ENCODE results near the gene MAN2B1.
A peak's percentile ranks its signal among the peaks of the same experiment; 100 is the strongest.
"Not testable (repeated sequence)": the region's sequence is repeated elsewhere in the genome, so short reads cannot be mapped to it uniquely, and the experiment has no call there.

The MAN2B1 gene

DNA sequence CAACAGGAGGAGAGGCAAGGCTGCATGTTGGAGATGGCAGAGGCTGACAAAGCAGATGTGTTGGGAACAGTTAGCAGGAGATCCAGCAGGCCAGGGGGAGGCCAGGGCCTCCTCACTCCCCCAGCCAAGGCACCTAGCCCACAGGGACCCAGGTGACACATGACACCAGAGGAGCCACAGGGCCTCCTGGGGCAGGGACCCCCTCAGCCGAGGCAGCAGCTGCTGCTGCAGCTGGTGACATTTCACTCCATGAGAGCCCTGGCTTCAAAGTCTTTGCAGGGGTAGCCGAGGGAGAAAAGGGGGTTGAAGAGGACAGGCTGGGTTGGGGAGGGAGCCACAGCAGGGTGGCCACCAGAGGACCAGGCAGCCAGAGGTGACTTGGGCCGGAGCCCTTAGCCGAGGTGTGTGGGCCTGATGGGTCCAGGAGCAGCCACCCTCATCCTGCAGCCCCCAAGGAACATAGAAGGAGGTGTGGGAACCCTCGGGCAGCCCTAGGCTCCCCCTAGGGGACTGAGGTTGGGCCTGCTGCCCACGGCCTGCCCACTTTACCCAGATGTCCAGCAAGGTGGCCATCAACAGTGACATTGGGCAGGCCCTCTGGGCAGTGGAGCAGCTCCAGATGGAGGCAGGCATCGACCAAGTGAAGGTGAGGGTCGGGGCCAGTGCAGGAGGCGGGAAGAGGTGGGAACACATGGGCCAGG, 21.1 kb upstream of the MAN2B1 start, which contains the start of gene GNG14:
TSS of gene GNG14 (plus strand) at position 503 of the 701 bp plus-strand sequence. CDS start at position 554, 51 bp downstream.
- DNase-seq = peak; percentile 90

DNA sequence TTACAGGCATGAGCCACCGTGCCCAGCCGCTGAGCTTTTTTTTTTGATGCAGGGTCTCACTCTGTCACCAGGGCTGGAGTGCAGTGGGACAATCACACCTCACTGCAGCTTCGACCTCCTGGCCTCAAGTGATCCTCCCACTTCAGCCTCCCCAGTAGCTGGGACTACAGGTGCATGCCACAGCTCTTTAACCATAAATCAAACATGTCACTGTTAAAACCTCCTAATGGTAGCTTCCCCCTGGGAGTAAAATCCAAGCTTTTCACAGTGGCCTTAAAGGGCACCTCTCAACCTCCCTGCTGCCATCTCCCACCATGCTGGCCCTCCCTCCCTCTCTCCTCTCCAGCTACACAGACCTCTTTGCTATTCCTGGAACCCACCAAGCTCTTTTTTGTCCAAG, 19.3 kb upstream of the MAN2B1 start:
- no peak for DNase-seq

DNA sequence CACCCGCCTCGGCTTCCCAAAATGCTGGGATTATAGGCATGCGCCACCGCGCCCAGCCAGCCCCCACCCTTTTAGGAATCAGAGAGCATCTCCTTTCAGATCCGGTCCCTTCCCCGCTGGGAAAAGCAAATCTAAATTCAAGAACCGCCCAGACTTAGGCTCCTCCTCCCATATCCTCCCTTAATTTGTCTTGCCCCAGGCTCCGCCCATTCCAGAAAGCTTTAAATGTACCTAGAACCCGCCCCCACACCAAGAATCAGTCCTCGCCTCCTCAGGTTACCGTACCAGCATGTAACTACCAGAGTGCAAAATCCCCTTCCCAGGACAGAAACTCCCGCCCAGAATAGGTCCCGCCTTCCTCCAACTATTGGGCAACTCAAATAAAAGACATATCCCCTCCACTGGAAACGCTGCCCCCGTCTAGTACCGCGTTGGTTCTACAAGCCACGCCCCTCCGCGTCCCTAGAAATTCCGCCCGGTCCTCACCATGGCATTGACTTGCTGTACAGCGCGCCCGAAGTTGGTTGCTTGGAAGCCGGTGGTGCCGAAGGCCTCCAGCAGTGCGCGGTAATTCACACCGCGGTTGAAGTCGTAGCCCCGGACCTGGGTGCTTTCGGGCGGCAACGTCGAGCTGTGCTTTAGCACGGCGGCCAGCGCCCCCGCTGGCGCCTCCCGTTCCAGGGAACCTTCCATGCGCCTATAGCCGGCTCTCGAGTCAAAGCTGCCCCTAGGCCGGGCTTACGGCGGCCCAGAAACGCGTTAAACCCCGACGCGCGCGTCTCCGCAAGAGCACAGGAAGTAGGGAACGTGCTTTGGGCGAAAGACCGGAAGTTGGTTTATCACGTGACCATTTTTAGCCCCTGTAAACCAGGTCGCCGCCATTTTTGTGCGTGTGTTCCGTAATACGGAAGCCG, 14.8 kb upstream of the MAN2B1 start, which contains the start of gene DHPS:
TSS of gene DHPS (minus strand) at position 807 of the 914 bp plus-strand sequence. CDS start at position 693, 114 bp downstream.
- peak; percentile 100 for DNase-seq

DNA sequence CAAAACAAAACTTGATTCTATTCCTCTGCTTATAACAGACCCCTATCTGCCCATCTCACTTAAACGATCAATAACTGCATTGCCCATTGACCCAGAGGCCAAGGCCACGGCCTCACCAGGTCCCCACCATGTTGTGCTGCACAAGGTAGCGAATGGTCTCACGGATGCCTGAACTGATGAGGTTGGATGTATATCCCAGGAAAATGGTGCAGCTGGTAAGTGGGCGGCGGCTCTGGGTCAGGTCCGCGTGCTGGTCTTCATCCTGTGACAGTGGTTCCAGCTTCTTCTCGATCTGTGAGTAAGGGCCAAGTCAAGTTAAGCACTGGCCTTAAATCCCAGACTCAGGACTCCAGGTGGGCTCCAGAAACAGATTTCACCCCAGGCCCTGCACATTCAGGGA, 13.5 kb upstream of the MAN2B1 start:
- no peak for DNase-seq

DNA sequence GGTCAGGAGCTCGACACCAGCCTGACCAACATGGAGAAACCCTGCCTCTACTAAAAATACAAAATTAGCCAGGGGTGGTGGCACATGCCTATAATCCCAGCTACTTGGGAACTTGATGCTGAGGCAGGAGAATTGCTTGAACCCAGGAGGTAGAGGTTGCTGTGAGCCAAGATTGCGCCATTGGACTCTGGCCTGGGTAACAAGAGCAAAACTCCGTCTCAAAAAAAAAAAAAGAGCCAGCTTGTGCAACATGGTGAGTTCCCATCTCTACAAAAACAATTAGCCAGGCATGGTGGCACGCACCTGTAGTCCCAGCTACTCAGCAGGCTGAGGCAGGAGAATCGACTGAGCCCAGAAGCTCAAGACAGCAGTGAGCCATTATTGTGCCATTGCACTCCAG, 11.5 kb upstream of the MAN2B1 start:
- DNase-seq = not testable (repeated sequence)

DNA sequence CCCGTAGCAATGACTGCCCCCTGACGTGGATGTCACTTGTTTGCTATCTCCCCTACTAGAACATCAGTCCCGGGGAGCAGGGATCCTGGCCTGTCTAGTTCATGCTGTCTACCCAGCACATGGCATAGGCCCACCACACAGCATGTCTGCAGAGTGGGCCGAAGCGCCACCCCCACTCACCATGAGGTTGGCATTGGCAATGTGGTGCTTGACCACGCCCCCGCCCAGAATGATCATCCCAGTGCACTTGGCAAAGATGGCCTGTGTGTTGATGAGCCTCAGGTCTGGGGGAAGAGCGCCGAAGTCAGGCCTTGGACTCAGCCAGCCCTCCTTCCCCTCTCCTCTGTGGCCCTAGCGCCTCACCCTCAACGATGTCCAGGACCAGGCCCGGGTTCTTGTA, 10.4 kb upstream of the MAN2B1 start:
- DNase-seq = no peak

DNA sequence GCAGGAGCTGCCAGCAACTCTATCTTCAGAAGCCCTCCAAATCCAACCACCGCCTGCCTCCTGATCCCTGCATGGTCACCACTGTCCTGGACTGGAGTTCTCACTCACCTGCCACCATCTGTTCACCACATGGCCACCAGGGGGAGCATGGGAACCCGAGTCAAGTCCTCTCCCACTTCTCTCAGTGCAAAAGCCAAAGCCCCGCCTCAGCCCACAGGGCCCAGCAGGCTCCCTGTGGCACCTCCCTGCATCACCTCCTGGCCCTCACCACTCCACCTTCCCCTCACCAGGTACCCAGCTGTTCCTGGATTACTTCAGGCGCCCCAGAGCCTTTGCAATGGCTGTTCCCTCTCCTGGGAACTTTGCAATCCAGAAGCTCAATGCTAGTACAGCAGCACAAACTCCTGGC, 9.8 kb upstream of the MAN2B1 start:
- peak; percentile 62 for DNase-seq

DNA sequence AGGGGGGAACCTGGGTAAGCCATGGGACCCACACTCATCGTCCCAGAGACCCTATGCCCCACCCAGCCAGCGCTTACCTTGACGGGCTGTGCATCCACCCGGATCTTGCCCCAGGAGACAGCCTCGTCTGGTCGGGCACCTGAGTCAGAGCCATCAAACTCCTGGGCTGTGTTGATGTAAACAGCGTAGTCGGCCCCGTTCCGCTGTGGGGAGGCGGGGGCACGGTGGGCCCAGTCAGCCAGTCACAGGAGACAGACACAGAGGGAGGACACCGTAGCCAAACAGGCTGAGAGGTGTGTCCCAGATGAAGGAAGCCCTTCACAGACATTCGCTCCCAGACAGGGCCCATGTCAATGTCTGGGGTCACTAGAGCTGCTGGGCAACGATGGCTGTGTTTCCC, 9.4 kb upstream of the MAN2B1 start:
- no peak for DNase-seq

DNA sequence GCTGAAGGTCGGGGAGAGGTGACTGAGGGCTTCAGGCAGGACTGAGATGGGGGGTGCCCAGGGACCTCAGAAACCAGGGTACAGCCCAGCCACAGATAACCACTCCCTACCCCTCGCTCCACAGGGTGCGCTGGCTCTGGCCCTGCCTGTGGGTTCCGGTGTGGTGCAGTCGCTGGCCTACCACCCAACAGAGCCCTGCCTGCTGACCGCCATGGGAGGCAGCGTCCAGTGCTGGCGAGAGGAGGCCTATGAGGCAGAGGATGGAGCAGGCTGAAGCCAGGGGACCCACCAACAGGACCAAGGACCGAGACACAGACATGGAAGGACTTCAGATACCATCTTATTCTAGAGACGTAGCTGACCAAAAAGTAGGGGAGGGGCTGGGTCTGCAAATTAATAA, 8.9 kb upstream of the MAN2B1 start:
- no peak for DNase-seq

DNA sequence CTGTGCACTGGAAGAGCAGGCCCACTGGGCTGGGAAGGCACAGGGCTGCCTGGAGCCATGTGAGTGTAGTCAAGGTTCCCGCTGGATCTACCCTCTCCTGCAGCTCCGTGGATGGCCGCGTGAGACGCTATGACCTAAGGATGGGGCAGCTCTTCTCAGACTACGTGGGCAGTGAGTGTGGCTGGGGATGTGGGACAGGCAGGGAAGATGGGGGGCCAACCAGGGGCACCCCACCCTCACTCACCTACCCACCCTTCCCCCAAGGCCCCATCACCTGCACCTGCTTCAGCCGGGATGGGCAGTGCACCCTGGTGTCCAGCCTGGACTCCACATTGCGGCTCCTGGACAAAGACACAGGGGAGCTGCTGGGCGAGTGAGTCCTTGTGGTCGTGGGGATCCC, 6.2 kb upstream of the MAN2B1 start:
- DNase-seq = no peak

DNA sequence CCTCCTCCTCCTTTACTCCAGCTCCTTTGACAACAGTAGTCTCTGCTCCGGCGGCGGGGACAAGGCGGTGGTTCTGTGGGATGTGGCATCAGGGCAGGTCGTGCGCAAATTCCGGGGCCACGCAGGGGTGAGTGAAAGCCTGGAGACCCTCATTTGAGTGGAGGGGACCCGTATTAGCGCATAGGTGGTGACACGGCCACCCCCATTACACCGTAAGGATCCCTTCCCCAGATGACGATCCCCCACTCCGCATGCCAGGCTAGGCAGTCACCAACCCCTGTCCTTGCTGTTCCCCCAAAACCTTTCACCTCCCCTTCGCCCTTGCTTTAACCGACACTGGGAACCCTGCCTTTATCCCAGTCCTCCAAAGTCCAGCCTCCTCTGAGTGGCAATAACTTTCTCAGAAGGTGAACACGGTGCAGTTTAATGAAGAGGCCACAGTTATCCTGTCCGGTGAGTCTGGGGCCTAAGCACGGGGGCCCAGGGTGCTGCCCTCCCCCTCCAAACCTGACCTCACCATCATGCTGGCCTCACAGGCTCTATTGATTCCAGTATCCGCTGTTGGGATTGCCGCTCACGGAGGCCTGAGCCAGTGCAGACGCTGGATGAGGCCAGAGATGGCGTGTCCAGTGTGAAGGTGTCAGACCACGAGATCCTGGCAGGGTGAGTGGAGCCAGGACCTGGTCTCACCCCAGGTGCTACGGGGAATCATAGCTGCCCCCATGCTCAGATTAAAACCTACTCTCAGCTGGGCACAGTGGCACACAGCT, 3.8 kb upstream of the MAN2B1 start:
- DNase-seq = no peak

DNA sequence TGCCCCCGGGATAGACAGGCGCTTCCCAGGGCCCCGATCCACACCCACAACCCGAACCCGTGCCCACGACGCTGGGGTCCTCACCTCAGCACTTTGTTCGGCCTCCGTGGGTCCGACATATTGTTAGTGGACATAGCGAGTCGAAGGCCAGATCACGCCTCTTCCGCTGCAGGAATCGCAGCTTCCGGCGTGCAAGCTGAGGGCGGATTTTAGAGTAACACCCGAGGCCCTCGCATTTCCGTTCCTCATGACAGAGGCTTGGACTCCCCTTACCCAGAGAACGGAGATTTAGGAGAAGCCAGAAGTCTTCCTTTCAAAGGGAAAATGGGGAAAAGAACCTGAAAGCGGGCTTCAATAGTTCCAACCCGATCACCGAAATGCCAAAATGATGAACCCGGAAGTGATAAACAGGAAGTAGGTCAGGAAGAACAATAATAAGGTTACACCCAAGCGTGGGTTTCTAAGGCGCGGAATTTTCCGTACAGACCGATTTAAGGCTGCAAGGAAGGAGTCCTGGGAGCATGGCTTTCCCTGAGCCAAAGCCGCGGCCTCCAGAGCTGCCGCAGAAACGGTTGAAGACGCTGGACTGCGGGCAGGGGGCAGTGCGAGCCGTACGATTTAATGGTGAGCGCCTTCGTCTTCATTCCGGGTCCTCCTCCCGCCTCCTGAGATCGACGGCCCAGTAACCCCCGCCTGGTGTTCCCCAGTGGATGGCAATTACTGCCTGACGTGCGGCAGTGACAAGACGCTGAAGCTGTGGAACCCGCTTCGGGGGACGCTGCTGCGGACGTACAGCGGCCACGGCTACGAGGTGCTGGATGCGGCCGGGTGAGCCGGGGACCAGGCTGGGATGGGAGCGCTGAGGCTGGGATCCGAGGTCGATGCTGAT, 3.0 kb upstream of the MAN2B1 start:
- DNase-seq = peak; percentile 89

DNA sequence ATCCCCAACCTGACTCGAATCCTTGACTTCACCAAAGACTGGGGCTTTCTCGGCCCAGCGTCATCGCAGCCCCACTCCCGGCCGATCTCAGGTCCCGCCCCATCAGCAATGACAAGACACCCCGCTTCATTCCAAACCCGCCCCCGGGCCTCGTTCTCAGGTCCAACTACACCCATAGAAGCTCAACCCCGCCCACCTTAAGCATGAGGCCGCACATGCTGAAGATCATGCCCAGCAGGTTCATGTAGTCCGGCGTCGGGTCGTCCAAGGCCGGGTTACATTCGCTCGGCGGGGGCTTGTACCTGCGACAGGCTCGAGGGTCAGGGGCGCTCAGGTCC, 2.4 kb upstream of the MAN2B1 start:
- DNase-seq = peak; percentile 41

DNA sequence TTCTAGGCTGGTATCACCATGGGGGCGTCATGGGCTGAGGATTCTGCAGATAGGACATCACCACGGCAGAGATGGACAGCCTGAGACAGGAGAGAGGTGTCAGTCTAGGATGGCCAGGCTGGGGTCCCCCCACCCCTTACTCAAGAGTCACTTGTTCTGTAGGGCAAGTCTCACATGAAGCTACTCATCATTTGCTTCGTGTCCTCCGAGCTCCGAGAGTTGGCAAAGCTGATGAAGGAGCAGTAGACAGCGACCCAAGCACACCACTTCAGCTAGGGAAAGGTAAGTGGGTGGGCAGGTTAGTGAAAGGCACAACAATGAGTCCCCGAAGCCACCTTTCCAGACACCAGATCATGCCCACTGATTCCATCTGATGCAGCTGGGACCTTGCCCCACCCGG, 1.8 kb upstream of the MAN2B1 start:
- DNase-seq = no peak

DNA sequence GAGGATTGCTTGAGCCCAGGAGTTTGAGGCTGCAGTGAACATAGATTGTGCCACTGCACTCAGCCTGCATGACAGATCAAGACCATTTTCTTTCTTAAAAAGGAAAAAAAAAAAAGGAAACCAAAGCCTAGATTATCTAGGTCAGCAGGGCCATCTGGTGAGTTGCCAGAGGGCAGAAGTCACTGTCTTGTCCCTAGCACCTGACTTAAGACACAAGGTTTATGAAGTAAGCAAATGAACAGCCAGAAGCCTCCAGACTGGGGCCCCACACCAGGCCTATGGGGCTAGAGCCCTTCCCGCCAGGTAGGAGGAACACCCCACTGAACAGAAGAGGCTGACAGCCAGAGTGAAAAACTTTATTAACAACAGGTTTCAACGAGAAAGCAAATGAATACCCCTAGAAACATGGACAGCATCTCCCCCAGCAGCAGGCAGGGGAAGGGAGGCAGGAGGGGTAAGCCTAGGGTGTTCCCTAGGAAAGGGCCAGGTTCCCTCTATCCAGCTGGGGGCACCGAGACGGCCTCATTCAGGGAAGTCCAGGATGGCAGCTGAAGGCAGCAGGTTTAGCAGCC, 1.3 kb upstream of the MAN2B1 start:
- DNase-seq = no peak

DNA sequence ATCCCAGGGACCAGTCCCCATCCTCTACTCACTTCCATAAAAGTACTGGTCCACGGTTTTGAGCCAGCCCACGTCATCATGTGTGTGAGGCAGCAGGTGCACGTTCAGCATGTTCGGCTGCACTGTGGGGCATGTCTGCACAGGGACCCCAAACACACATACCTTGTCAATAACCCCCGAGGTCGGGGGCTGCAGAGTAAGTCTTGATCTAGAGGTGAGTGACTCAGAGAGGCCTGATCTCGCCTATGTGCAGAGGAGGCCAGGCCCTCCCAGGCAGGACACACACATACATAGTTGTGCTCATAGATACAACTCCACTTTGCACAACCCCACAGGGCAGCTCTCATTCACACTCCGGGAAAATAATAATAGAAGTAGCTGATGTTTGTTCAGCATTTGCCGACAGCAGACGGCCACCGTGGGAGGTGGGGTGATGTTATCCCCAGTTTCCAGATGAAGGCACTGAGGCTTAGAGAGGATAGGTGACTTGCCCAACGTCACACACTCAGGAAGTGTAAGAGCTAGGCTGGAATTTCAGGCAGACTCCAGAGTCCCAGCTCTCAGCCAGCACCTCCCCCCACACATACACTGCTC, 774 bp downstream of the MAN2B1 start:
- DNase-seq = no peak

DNA sequence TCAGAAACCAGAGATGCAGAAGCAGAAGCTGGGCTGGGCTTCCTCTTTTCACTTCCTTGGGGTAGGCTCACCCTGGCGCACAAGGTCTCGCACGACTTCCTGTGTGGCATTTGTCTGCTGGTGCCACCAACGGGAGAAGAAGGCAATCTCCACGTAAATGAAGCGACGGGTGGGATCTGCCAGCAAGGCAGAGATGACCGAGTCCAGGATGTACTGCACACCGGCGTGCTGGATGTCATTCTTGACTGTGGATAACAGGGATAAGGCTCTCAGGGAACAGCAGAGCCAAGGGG, 1.3 kb downstream of the MAN2B1 start:
- DNase-seq = no peak

DNA sequence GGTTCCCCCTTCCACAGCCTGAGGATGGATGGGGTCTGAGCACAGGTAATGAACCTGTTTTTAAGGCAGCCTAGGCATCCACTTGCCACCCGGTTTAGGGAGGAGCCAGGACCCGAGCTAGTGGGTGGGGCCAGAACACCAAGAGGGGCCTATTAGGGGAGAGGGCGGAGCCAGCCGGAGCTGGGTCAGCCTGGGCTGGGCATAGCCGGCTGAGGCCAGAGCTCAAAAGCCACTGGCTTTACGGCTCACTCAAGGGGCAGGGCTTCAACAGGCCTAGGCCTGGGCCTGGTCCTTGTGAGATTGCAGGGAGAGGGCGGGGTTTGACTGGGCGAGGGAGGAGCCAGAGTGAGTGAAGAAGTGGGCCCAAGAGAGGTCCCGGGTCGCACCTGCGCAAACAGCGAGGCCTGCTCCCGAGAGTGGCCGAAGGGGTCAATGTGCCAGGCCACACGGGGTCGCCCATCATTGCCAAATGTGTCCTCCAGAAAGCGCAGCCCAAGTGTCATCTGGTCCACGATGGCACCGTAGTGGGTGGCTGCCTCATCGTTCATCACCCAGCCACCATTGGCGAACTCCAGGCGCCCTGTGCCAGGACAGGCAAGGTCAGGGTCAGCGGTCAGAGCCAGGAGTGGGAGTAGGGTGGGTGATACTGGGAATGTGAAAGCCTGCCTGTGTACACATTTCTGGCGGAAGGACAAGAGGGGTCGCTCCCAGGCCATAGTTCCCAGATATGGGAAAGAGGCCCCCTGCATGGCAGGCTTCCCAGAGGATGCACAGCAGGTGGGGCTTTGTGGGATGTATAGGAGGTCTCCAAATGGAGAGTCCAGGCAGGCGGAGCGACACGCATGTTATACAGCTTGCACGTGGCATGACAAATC, 1.9 kb downstream of the MAN2B1 start:
- DNase-seq = no peak

DNA sequence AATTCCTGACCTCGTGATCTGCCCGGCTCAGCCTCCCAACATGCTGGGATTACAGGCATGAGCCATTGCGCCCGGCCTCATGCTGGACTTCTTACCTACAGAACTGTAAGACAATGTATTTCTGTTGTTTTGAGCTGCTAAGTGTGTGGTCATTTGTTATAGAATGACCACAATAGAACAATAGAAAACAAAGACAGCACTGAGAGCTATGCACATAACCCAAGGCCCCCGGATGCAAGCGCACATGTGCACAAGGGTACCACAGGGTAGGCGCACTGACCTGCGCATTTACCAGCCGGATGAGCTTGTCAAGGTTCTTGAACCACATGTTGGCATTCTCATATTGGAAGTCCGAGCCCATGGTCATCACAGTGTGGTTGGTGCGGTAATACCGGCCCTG, 5.6 kb downstream of the MAN2B1 start:
- DNase-seq = no peak

DNA sequence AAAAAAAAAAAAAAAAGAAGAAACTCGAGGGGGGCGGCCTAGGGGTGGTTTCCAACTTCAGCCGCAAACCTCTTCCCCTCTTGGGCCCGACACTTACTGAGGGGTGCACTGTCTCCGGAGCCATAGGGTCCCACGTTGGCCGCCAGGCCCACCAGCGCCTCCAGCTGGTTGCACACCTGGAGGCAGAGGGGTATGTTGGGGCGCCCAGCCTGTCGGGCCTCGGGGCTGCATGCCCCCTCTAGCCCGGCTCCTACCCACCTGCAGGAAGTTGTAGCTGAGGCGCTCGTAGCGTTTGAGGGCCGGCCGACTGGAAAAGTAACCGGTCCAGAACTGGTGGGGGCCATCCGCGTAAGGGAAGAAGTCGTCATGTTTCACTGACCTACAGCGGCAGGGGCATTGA, 8.6 kb downstream of the MAN2B1 start:
- no peak for DNase-seq
